ENCODE results near the gene MICALL1. TPM values are rescaled to one million over a fixed set of nuclear protein-coding genes. Genes with fewer than 3 reads are reported as not detected.

Gene MICALL1
- total and polyA plus RNA-seq, 2 of the 13 experiments (the other 11 are each of a cell fraction or from before 2014, with no cell fraction given): 7.6 to 10.6 TPM

DNA sequence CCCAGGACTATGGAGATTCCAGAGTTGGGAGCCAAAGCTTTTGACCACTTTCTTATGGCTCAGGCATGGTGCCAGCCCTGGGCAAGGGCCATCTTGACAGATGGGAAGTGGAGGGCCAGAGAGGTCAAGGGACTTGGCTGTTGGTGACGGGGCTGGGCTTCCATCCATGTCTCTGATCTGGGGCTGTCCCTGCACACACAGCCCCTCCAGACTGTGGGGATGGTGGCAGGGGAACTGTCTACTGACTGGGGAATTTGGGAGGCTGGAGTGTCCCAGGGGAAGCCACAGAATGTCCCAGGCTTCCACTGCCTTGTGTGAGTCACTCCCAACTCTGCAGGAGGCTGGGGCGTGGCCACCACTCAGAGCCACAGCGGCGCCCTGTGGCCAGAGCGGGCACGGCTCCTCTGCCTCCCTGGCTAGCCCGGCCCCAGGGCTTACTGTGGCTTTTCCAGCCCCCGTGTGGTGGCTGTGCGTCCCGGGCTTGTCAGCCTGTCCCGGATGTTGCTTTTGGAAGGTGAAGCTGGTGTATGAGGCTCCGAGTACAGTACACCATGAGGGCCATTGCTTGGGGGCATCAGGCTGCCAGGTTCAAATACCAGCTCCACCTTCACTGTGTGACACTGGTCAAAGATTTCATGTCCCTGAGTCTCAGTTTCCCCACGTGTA lies 27.7 kb downstream of the MICALL1 start (continued):
- TF ChIP-seq GMEB2 (CRISPR knock-in tag; IDR thresholded peaks at IDR 0.05; ENCODE audit: low read depth) (no peak), ATF1 (CRISPR knock-in tag; IDR thresholded peaks at IDR 0.05) (no peak), ZSCAN9 (CRISPR knock-in tag; IDR thresholded peaks at IDR 0.05; ENCODE audit: borderline replicate concordance) (0 out of 2 replicates have a peak, but pooled peaks have one; percentile 46), HNRNPUL1 (IDR thresholded peaks at IDR 0.05; ENCODE audit: low read depth, low read length) (no peak), ZNF343 (CRISPR knock-in tag; IDR thresholded peaks at IDR 0.05) (no peak), HDAC1 (CRISPR knock-in tag; IDR thresholded peaks at IDR 0.05) (no peak), SRSF9 (IDR thresholded peaks at IDR 0.05; ENCODE audit: borderline replicate concordance, insufficient read depth, low read depth, low read length, poor library complexity, severe bottlenecking) (no peak), CC2D1A (CRISPR knock-in tag; IDR thresholded peaks at IDR 0.05) (no peak), NFKBIZ (CRISPR knock-in tag; IDR thresholded peaks at IDR 0.05) (0 out of 2 replicates have a peak, but pooled peaks have one; percentile 64), KDM4B (CRISPR knock-in tag; IDR thresholded peaks at IDR 0.05) (peak; percentile 71; the same call in 1 of the 2 replicates), JUN (CRISPR knock-in tag; IDR thresholded peaks at IDR 0.05) (0 out of 2 replicates have a peak, but pooled peaks have one; percentile 35), ZNF337 (CRISPR knock-in tag; IDR thresholded peaks at IDR 0.05; ENCODE audit: borderline replicate concordance, low read depth) (no peak), KDM1A (CRISPR knock-in tag; IDR thresholded peaks at IDR 0.05) (no peak), U2AF2 (IDR thresholded peaks at IDR 0.05; ENCODE audit: low read depth, low read length) (no peak), KLF9 (CRISPR knock-in tag; IDR thresholded peaks at IDR 0.05; ENCODE audit: low read depth) (peak; percentile 77; the same call in 1 of the 2 replicates), TBL1XR1 (IDR thresholded peaks at IDR 0.05; ENCODE audit: borderline replicate concordance, low read length, partially characterized antibody) (no peak), ZNF709 (CRISPR knock-in tag; IDR thresholded peaks at IDR 0.05) (no peak), EP300 (IDR thresholded peaks at IDR 0.05; ENCODE audit: low read depth in 2 of 2, low read length in 2 of 2) (0 out of 4 replicates have a peak, but pooled peaks of 1 of the 2 experiments have one; percentile 30), EP300 (CRISPR knock-in tag; IDR thresholded peaks at IDR 0.05; ENCODE audit: borderline replicate concordance) (no peak), TEF (CRISPR knock-in tag; IDR thresholded peaks at IDR 0.05) (no peak), IKZF1 (IDR thresholded peaks at IDR 0.05) (no peak), ELF4 (CRISPR knock-in tag; IDR thresholded peaks at IDR 0.05; ENCODE audit: borderline replicate concordance) (no peak), RARA (CRISPR knock-in tag; IDR thresholded peaks at IDR 0.05) (no peak), JUND (CRISPR knock-in tag; IDR thresholded peaks at IDR 0.05) (no peak)
- TF ChIP-seq, protein P1, sequence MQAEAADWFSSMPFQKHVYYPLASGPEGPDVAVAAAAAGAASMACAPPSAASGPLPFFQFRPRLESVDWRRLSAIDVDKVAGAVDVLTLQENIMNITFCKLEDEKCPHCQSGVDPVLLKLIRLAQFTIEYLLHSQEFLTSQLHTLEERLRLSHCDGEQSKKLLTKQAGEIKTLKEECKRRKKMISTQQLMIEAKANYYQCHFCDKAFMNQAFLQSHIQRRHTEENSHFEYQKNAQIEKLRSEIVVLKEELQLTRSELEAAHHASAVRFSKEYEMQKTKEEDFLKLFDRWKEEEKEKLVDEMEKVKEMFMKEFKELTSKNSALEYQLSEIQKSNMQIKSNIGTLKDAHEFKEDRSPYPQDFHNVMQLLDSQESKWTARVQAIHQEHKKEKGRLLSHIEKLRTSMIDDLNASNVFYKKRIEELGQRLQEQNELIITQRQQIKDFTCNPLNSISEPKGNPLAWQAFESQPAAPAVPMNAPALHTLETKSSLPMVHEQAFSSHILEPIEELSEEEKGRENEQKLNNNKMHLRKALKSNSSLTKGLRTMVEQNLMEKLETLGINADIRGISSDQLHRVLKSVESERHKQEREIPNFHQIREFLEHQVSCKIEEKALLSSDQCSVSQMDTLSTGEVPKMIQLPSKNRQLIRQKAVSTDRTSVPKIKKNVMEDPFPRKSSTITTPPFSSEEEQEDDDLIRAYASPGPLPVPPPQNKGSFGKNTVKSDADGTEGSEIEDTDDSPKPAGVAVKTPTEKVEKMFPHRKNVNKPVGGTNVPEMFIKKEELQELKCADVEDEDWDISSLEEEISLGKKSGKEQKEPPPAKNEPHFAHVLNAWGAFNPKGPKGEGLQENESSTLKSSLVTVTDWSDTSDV (CRISPR knock-in tag; IDR thresholded peaks at IDR 0.05): no peak
- TF ChIP-seq, protein P2, sequence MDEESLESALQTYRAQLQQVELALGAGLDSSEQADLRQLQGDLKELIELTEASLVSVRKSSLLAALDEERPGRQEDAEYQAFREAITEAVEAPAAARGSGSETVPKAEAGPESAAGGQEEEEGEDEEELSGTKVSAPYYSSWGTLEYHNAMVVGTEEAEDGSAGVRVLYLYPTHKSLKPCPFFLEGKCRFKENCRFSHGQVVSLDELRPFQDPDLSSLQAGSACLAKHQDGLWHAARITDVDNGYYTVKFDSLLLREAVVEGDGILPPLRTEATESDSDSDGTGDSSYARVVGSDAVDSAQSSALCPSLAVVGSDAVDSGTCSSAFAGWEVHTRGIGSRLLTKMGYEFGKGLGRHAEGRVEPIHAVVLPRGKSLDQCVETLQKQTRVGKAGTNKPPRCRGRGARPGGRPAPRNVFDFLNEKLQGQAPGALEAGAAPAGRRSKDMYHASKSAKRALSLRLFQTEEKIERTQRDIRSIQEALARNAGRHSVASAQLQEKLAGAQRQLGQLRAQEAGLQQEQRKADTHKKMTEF (CRISPR knock-in tag; IDR thresholded peaks at IDR 0.05): peak; percentile 70; the same call in 1 of the 2 replicates
